Peyer's patch (tissue), 4 donors: ENCODE data around the gene DIPK1B. TPM values are rescaled to one million over a fixed set of nuclear protein-coding genes. Genes with fewer than 3 reads are reported as not detected.
A peak's percentile ranks its signal among the peaks of the same experiment; 100 is the strongest.

ENCODE experiments used
- DNase-seq, 3 donors: peaks; one replicate each; pipeline ENCODE4 v3.0.0-alpha.2; 2017 to 2019
- H3K27ac ChIP-seq, 4 donors: fragments of 200-600 bp; sonication (generic); one replicate each; pipeline ENCODE4 v1.5.1; 2016 to 2019
- H3K27me3 ChIP-seq, 2 donors: fragments of 200-600 bp; sonication (generic); one replicate each; pipeline ENCODE4 v1.5.1; 2019
- H3K36me3 ChIP-seq, 3 donors: fragments of 200-600 bp; sonication (generic); one replicate each; pipeline ENCODE4 v1.5.1; 2016 to 2019
- H3K4me1 ChIP-seq, 4 donors: fragments of 200-600 bp; sonication (generic); one replicate each; pipeline ENCODE4 v1.5.1; 2016 to 2019
- H3K4me3 ChIP-seq, 4 donors: fragments of 200-600 bp; sonication (generic); 1 replicate in 3 of 4; 2 replicates in 1 of 4; pipeline ENCODE4 v1.5.1; 2016 to 2019; ENCODE audit warnings: mild to moderate bottlenecking in 1 of 4
- H3K9me3 ChIP-seq, 4 donors: fragments of 200-600 bp; sonication (generic); one replicate each; pipeline ENCODE4 v1.5.1; 2016 to 2019; ENCODE audit warnings: mild to moderate bottlenecking in 1 of 4
- CTCF ChIP-seq, 6 experiments: fragments of 450-650 bp in 4 of 6; fragments of 200-600 bp in 2 of 6; sonication (generic) in 1 of 6; IDR thresholded peaks; one replicate each; pipeline ENCODE4 v1.5.1; 2017 to 2019; ENCODE audit warnings: antibody characterized with exemption in 6 of 6, mild to moderate bottlenecking in 3 of 6, moderate library complexity in 1 of 6
- POLR2A ChIP-seq, 2 donors: fragments of 450-650 bp; IDR thresholded peaks; one replicate each; pipeline ENCODE4 v1.5.1; 2017; ENCODE audit warnings: antibody characterized with exemption in 2 of 2, mild to moderate bottlenecking in 2 of 2, moderate library complexity in 2 of 2
- total RNA-seq, 4 donors: library from RNA; depleted of rRNA; stranded (reverse); fragments of >200 nt; gene quantifications; one replicate each; pipeline ENCODE4 v1.1.0, GENCODE V29; 2016

Gene DIPK1B
- total RNA-seq, 4 donors from 2014 or later = 0.70 to 5.8 (median 2.6) TPM

DNA sequence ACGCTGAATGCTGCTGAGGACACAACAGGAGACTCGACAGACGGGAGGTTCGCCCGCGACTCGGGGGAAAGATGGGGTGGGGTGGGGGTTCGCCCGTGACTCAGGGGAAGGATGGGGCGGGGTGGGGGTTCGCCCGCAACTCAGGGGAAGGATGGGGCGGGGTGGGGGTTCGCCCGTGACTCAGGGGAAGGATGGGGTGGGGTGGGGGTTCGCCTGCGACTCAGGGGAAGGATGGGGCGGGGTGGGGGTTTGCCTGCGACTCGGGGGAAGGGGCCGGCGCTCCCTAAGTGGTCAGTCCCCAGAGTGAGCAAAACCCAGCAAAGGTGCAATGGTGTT lies 33.8 kb downstream of the DIPK1B start:
- no peaks in the 10 kb centered on the region for H3K36me3 ChIP-seq
- TF ChIP-seq CTCF (IDR thresholded peaks at IDR 0.05) (no peak), POLR2A (IDR thresholded peaks at IDR 0.05) (no peak)
- DNase-seq = no peak

DNA sequence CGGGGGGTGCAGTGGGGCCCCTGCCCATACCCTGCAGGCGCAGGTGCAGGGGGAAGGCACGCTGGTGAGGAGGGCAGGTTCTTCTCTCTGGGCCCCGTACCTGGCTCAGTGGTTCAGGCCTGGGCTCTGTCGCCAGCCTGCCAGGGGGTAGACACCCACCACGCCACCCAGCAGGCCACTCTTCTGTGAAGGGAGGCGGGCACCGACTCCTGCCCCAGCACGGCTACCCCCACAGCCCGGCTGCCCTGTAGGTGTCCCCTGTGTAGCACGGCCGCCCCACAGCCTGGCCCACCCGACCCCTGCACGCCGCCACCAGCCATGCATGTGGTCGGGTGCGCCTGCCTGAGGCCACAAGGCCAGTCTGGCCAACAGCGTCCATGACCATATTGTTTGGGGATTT lies 34.2 kb downstream of the DIPK1B start:
- TF ChIP-seq POLR2A (IDR thresholded peaks at IDR 0.05) = no peak
- no peak for TF ChIP-seq CTCF (IDR thresholded peaks at IDR 0.05)
- DNase-seq = no peak
- Histone ChIP-seq H3K4me3 (no peak overlapping the region), H3K36me3 (no peaks in the 10 kb centered on the region), H3K27ac (peak overlapping the region in 1 of 4 donors; percentile 10), H3K4me1 (peaks cover 0 to 23% (median 8%) of the 10 kb centered on the region in 4 donors), H3K27me3 (peaks cover 0 to 14% of the 10 kb centered on the region in 2 donors), H3K9me3 (peaks cover 0 to 6% (median 0%) of the 10 kb centered on the region in 4 donors)

More for the DNA sequence above, 33.8 kb downstream of the DIPK1B start:
- H3K9me3 ChIP-seq = peaks cover 0 to 3% (median 0%) of the 10 kb centered on the region in 4 donors
- no peak overlapping the region for H3K4me3 ChIP-seq
- peaks cover 0 to 26% (median 11%) of the 10 kb centered on the region in 4 donors for H3K4me1 ChIP-seq
- H3K27me3 ChIP-seq = peaks cover 0 to 19% of the 10 kb centered on the region in 2 donors
- H3K27ac ChIP-seq = no peak overlapping the region

DNA sequence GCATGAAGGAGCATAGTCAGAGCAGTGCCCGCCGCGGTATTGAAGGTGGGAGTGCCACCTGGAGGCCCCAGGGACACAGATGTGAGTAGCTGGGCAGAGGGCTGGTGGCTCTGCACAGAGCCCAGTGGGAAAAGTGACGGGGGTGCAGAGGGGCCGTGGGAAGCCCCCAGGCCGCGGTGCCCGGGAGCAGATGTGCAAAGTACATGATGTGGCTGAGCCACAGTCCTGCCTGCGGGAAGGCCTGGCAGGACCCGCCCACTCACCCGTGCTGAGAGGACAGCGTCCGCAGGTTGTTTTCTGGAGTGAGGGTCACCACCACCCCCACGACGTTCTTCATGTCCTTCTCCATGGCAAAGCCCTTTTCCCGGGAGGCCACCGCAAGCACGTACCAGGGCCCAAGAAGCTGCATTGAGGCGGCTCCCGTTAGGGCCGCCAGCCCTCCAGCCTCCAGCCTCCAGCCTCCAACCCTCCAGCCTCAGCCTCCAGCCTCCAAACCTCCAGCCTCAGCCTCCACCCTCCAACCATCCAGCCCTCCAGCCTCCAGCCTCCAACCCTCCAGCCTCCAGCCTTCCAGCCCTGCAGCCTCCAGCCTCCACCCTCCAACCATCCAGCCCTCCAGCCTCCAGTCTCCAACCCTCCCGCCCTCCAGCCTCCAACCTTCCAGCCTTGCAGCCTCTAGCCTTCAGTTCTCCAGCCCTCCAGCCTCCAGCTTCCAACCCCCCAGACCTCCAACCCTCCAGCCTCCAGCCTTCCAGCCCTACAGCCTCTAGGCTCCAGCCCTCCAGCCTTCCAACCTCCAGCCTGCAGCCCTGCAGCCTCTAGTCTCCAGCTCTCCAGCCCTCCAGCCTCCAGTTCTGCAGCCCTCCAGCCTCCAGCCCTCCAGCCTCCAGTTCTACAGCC lies 35.0 kb downstream of the DIPK1B start:
- no peak for TF ChIP-seq CTCF (IDR thresholded peaks at IDR 0.05)
- no peak for TF ChIP-seq POLR2A (IDR thresholded peaks at IDR 0.05)
- Histone ChIP-seq H3K9me3 (peaks cover 0 to 13% (median 2%) of the 10 kb centered on the region in 4 donors), H3K4me3 (no peak overlapping the region), H3K4me1 (peaks cover 0 to 23% (median 5%) of the 10 kb centered on the region in 4 donors), H3K27me3 (peaks cover 0 to 6% of the 10 kb centered on the region in 2 donors), H3K27ac (no peak overlapping the region), H3K36me3 (no peaks in the 10 kb centered on the region)
- DNase-seq = no peak

DNA sequence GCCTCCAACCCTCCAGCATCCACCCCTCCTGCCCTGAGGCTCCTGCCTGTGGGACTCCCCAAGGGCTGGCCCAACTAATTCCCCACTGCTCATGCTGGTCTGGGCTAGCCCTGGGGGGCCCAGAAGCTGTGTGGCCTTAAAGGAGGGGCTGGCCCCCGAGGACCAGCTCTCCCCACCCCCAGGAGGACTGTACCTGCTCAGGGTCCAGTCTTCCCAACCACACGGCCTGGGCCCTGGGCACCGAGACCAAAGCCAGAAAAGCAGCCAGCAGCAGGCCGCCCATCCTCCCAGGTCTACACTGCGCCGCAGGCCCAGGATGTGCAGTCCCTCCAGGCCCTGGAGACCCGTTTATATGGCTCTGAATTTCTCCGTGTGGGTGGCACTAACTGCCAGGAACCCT lies 35.8 kb downstream of the DIPK1B start, which contains the start of gene LCN6:
Gene LCN6, minus strand, starts transcription at position 325 of the 400 bp plus-strand sequence. Its CDS starts 42 bp downstream, at position 283.
- Histone ChIP-seq H3K27me3 (no peaks in the 10 kb centered on the region), H3K4me1 (peaks cover 0 to 16% (median 3%) of the 10 kb centered on the region in 4 donors), H3K4me3 (no peak within 1 kb of the TSS), H3K36me3 (no peaks in the 10 kb centered on the region), H3K9me3 (peaks cover 0 to 14% (median 3%) of the 10 kb centered on the region in 4 donors), H3K27ac (peak within 1 kb of the TSS; percentile 5 to 80 (median 18))
- no peak for DNase-seq
- no peak for TF ChIP-seq POLR2A (IDR thresholded peaks at IDR 0.05)
- no peak for TF ChIP-seq CTCF (IDR thresholded peaks at IDR 0.05)

DNA sequence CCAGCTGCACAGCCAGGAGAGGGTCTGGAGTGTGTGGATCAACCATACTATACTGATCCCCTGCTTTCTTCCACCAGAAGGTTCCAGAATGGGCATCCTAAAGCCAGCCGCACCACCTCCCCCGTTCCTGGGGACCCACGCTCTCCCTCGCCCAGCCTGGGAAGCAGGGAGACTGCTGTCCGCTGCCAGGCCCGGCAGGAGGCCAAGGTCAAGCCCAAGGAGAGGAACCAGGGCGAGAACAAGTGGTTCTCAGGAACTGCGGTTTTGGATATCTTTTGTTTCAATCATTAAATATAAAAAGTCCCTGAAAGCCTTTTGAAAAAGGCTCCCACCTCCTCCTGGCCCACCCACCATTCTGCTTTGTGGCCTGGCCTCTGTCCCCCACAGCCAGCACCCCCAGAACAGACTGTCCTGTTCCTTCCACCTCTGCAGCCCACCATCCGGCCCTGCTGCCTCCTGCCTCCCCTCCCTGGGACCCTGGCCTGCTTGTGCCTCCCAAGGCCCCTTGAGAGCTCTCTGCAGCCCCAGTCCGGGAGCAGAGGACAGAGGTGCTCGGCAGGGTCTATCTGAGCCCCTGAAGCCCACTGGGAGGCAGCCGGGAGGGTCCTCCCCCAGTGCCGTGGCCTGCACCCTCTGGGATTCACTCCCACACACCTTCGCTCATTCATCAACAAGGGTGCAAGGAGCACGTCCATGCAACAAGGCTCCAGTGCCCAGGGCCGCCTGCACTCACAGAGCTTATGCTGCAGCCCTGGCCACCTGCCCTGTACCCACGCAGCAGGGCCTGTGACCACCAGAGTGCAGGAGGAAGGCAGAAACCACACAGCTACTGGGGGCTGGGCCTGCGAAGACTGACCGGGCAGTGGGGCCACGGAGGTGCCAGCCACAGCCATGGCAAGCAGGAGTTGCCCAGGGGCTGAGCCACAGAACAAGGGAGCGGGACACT lies 36.6 kb downstream of the DIPK1B start:
- Histone ChIP-seq H3K27ac (peak overlapping the region; percentile 5 to 80 (median 18)), H3K36me3 (no peaks in the 10 kb centered on the region), H3K4me1 (peaks cover 0 to 13% (median 3%) of the 10 kb centered on the region in 4 donors), H3K9me3 (peaks cover 0 to 14% (median 5%) of the 10 kb centered on the region in 4 donors), H3K4me3 (no peak overlapping the region), H3K27me3 (no peaks in the 10 kb centered on the region)
- DNase-seq = peak in 1 of 3 donors; percentile 51
- TF ChIP-seq POLR2A (IDR thresholded peaks at IDR 0.05) (no peak), CTCF (IDR thresholded peaks at IDR 0.05) (no peak)
